Activated CD4-positive, alpha-beta T cell treated with anti-CD3 and anti-CD28 coated beads, Interleukin-2, amount 50 U/mL, for 16 hours (primary cell): ENCODE results near the gene RPIA.
A peak's percentile ranks its signal among the peaks of the same experiment; 100 is the strongest.

Source experiments
- DNase-seq: peaks from one replicate; pipeline ENCODE4 v3.0.0-alpha.2; 2020

RPIA gene

DNA sequence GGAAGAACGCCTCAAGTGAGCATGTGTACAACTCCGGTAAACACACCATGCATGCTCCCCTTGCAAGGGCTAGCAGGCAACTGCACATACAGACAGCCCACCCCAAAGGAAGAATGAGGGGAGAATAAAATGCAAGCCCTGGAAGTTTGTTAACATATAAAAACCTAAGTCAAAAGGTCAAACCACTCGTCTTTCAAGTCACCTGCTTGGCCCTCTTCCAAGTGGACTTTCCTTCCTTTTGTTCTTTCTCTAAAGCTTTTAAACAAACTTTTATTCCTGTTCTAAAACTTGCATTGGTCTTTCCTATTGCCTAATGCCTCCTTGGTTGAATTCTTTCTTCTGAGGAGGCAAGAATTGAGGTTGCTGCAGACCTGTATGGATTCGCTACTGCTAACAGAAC, 5.2 kb upstream of the RPIA start:
- no peak for DNase-seq

DNA sequence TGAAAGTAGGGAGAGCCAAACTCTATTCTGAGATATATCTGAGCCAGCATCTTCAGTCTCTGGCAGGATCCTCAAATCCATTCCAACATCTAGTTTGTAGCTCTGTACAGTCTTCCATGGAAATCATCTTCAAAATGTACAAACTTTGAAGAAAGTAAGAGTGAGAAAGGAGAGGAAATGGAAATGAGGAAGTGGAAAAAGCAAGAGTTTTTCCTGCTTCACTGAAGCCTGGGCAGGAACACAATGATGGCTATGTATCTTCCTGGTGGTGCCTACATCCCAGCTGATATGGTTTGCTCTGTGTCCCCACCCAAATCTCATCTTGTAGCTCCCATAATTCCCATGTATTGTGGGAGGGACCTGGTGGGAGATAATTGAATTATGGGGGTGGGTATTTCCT, 4.1 kb upstream of the RPIA start:
- no peak for DNase-seq

DNA sequence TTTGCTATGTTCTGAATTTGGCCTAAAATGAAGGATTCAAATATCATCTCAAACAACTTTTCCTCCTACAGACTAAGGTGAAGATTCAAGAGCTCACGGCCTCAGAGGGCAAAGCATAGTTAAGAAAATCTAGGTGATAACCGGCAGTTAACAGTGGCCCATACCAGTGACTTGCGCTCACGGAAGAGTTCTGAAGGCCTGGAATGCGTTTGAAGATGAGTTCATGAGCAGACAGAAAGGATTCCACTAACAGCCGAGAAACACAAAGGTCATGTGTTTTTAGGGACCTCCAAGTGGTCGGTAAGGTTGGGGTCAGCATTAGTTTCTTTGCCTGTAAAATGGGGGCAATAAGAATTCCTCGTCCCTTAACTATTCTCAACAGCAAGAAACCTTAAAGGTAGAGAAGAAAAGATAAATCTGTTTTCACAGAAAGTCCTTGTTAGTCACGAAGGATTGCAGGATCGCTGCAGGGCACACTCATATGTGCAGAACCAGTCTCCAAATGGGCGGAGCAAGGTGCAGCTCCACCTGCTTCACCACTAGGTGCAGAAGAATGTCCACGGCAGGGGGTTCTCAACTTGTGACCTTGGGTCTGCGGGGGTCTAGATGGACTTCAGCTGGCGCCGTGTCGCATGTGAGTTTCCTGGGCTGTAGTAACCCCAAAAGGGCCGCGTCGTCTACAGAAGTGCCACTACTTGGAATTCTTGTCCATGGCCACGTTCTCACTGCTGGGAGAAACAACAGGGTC, 708 bp upstream of the RPIA start:
- DNase-seq, result peak; percentile 54

DNA sequence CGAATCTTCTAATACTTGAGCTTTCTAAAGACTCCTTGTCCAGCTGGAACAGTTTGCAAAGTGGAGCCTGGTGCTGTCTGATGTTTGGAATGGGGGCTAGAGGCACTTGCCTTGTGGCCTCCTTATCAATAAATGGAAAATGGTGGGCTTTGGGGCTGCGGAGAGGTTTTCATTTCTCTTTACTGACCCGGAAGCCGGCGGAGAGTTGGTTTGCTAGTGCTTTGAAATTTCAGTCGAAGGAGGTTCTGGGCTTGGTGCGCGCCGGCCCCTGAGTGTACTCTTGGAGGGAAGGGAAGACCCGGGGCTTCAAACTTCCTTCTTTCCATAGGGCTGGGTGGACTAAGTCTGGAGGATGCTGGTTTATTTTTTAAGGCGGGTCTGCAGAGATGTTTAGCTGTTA, 714 bp downstream of the RPIA start:
- peak; percentile 42 for DNase-seq

DNA sequence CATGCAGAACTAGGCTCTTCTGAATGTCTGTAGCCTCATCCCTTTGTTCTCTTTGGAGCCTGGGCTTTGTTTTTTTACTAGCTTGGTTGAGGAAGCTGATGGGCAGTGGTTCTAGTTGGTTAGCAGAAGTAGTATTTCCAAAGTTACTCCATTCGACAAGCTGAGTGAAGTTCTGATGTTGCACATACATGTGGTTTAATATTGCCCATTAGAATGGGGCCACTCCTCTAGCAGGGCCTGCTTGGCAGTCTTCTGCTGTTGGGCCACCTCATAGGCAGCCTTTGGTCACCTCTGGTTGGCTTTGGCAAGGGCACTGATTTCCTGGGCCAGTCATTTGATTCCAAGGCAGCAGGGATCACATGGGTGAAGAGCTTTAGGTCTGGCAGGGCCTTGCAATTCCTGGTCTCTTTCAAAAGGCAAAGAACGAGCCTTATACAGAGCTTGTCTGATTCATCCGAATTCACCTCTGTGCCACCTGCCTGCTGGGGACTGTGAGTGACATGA, 2.5 kb downstream of the RPIA start:
- no peak for DNase-seq

DNA sequence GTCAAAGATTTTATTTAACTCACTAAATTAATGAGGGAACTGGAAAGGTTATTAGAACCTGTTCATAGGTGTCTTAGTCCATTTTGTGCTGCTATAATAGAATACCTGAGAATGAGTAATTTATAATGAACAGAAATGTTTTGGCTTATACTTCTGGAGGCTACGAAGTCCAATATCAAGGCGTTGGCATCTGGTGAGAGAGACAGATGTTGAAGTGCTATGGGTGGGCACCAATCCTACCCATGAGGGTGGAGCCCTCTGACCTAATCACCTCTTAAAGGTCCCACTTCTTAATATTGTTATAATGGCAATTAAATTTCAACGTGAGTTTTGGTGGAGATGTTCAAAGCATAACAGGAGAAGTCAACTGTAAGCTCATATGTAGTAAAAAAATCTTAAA, 5.1 kb downstream of the RPIA start:
- DNase-seq, result no peak

DNA sequence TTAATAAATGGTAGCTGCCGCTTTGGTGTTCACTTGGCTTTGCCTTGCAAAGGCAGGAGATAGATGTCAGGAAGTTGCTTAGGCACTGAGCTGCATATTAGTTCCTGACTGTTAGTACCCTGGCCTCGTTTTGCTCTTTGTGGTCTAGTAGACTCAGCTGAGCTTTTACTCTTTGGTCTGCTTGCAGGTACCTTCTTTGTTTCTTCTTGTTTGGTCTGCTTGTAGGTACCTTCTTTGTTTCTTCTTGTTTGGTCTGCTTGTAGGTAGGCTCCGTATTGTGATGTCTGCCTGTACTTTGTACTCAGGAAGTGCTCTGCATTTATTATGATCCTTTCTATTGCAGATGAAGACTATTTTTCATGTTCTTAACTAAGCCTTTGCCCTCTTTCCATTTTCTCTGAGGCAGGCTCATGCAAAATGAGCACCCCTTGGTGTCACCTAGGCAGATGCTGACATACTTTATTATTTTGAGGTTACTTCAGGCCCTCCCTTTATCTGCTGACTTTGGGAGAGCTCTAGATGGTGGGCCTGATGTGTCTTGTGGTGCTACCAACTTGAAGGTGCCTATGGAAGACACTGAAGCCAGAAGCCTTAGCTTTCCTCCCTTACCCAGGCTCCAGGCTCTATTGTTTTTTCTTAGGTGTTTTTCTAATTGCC, 6.0 kb downstream of the RPIA start:
- no peak for DNase-seq

DNA sequence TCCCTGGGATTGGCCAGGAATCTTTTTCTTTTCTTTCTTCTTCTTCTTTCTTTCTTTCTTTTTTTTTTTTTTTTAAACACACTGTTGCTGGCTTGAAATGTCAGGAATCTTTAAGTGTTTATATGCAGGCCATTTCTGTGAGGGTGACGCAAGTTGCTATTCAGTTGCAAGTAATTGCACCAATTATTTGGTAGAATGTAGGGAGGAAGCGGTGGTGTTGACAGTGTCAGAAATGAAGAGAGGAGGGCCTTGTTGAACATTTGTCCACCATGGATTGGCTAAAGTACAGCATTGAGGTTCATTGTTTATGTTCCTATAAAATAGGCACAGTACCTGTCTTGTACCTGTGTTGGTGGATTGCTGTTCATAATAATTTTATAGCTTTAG, 6.5 kb downstream of the RPIA start:
- DNase-seq, result no peak

DNA sequence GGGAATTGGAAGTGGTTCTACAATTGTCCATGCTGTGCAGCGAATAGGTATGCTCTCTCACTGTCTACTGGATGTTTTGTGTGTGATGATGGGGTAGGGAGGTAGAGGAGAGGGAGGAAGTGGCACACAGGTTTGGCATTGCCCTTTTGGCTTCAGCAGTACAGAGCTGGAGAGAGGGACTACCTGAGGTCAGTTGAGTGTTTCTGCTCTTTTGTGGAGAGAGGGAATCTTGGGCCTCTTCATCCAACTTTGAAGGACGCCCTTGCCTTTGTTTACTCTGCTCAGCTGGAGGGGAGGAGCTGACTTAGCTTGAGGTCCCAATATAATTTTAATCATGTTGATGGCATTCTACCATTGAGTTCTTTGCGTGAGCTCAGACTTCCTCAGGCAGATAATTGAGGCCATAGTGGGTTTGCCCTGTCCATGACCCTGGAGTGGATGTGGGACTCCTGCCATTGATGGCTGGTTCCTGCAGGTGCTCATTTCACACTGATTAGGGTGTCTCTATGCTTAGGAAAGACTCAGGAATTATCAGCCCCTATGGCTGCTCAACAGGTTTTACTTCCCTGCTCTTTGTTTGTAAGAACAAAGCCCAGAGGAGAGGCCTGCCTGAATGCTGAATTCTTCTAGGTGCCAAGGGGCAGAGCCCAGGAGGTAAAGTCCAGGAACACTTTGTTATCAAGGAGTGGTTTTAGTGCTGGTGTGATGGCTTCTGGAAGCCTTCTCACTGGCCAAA, 7.2 kb downstream of the RPIA start:
- DNase-seq, result no peak

DNA sequence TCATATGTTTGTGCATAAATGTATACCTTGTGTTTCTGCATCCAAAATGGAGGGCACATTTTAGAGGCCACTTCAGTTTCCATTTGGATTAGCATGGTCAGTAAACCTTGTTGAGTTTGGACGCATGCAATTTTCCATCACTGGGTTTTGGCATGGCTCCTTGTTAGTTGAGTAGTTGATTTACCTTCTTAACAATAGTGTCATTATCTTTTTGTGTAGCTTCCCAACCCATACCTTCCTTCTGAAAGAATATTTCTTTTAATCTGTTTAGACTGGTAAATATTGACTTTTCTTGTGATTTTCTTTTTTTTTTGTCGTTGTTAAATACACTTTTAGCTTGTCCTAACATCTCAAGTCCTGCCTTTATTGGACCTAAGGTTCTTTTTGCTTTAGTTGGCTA, 15.5 kb downstream of the RPIA start:
- DNase-seq, result no peak

DNA sequence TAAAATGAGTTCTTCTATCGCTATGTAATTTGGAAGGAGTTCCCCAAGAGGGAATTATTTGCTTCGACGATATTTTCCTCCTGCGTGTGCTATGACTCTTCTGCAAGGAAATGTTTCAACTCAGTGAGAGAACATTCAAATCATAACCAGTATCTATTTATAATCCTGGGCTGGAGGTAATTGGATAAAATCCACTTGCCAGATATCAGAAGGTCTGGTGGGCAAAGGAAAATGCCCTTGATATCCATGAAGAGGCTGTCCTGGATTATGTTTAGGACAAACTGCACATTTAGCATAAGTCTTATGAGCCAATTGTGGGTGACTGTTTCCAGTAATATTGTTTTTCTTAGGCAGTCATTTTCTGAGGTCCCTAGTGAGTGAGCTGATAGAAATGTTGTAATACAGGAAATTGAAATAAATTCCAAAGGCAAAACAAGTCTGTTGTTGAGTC, 17.7 kb downstream of the RPIA start:
- no peak for DNase-seq

DNA sequence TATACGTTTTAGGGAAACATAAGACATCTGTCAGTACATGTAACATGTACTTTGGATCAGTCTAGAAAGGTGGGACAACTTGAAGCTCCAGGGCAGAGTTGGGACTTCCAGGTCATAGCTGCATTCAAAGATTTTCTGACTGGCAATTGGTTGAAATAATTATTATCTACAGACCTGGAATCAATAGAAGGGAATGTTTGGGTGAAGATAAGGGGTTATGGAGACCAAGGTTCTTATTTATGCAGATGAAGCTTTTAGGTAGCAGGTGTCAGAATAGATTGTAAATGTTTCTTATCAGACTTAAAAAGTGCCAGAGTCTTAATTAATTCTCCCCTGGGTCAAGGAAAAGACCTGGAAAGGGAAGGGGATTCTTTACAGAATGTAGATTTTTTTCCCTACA, 19.8 kb downstream of the RPIA start:
- no peak for DNase-seq

DNA sequence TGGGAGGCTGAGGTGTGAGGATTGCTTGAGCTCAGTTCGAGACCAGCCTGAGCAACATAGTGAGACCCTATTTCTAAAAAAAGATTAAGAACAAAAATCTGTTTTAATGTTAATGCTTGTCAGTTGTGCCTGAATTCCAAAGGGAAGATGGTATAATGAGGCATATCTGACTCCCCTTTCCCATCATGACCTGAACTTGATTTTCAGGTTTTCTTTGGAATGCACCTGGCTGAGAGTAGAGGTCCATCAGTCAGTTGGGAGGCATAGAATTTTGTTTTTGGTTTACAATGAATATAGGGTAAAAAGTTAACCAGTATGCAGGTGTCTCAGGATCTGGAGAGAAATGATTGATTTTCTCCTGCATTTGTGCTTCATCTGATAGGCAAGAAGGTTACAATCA, 20.4 kb downstream of the RPIA start:
- DNase-seq, result no peak

DNA sequence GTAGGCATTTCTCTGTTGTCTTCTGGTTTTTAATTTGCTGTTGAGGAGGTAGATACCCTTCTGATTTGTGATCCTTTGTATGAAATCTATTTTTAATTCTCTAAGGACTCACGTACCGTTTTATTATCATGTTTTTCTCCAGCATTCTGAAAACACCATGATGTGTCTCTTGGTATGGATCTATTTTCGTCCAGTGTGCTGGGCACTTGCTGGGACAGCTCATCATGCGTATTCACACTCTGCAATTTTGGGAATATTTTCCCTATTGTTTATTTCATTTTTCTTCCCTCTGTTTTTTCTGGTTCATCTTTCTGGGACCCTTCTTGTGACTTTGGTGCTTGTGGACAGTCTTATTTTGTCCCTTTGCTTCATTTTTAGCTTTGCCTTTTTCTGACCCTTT, 21.9 kb downstream of the RPIA start:
- DNase-seq, result no peak

DNA sequence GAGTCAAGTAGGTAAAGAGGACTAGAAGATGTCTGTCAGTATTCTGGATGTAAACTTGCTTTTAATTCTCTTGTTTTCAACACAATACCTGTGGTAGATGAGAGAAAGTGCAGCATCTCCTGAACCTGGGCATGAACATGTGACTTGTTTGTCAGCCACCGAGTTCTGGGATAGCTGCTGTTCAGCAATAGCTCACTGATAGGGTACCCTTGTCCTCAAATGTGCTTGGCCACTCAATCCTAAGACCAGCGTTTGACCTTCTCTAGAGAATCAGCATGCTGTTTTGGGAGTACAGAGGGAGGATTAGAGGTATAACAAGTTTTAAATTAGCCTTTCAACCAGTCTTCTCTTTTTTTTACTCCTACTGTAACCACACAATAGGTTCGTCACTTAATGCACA, 23.2 kb downstream of the RPIA start:
- no peak for DNase-seq

DNA sequence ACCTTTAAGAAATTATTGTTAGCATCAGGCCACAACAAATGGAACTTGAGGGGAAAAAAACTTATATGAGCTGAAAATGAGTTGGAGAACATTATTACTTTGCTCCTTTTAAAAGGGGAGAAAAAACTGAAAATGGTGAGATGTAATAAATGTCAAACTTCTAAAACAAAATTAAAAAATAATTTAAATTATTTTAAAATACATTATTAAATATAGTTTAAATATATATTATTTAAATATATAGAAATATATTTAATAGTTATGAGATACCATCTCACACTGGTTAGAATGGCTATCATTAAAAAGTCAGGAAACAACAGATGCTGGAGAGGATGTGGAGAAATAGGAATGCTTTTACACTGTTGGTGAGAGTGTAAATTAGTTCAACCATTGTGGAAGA, 28.9 kb downstream of the RPIA start:
- DNase-seq, result no peak

DNA sequence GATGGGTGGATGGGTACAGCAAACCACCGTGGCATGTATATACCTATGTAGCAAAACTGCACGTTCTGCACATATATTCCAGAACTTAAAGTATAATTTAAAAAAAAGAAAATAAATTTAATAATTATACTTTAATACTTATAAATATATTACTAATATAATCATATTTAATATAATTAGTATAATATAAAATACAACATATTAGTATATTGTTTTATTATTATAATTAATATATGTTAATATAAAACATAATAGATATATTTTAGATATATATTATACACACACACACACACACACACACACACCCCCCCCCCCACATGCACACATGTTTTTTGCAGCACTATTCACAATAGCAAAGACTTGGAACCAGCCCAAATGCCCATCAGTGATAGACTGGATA, 29.8 kb downstream of the RPIA start:
- DNase-seq, result no peak

DNA sequence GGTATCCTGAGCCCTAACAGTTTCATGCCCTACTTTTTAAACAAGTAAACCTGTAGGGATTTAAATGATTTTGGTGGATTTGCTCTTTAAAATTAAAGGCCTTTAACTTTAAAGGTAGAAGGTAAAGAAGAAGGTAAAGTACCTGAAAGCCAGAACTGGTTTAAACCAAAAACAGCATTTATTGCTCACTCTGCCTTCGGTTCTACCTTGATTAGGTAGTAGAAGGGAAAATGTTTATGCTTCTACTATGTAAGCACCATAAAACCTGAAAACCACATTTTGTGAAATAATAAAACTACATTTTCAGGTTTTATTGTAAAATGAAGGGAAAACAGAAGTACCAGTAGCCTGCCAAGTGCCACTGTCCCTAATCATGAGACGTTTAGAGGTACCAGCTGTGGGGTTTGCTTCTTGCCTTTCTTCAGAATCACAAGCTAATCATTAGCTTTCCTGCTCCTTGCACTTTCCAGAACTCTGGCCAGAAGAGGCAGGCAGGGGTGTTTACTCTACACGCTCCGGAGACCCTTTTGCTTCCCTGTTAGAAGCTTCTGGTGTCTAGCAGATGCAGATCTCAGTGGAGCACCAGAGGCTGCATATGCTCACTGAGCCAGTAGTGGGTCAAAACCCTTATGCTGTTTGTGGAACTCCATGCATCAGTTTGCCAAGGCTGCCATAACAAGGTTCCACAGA, 33.3 kb downstream of the RPIA start:
- no peak for DNase-seq

DNA sequence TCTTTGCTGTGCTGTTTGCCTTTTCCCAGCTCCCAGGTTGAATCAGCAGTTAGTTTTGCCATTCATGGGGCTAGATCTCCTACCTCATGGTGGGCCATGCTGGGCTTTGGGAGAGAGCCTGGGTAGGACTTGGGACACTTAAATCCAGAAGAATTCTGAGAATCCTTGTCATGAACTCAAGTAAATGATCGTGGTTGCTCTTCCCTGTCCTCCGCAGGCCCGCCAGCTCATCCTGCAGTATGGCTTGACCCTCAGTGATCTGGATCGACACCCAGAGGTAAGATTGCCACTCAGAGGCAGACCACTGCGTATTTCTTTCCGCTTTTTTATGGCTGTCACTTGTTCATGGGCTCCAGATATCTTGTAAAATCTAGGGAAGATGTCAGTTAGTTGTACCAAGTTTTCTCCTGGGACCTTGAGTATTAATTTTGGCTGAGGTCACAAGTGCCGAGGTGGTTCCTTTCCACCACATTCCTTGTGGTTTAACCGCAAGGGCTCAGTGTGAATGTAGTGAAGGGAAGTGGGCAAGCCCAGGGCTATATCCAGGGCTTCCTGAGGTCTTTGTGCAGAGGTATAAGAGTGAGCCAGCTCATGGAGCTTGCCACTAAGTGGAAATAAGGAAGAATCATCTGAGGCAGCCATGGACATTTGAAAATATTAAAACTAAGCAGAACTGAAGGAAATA, 37.7 kb downstream of the RPIA start:
- no peak for DNase-seq

DNA sequence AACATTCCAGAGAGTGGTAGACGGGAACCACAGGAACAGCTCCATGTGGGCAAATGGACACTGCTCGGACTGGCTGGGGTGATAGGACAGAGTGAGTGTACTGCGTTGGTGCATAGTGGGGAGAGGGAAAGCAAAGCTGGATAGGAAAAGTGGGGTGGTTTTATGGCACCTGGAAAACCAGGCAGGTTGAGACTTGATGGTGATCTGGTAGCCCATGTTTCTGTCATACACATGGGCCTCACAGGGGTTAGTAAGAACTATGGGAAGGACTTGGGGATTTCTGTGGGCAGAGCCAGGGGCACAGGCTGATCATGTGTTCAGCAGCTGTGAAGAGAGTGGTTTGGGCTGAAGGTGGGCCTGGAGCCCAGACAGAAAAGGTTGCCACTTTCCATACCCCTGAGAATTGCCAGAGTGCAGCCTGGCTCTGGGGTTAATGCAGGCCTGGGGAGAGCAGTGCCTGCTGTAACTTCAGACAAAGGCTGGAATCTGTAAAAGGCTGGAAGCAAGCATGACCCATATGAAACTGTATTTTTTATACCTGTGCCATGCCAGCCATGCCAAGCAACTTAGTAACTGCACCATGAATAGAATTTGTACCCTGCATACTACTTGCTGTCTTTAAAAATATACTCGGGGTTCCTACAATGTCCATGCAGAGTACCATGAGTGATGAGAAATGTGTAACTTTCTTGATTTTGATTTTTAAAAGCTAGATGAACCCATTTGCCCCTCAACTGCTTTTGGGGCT, 41.9 kb downstream of the RPIA start:
- DNase-seq, result no peak

DNA sequence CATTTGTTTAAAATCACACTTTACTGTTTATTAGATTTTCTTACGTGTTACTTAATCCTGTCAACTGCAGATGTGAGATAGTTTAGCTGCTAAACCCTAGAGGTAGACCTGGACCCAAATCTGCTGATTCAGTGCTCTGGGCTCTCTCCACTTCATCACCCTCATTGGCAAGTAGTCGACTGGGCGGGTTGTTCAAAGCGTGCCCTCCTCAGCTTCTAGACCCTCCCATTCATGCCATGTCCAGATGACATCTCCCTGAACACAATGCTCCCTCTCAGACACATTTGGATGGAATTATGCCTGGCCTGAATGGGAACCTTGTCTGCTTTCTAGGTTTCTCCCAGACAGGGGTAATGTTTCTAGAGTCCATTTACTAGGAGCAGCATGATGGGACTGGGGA, 43.7 kb downstream of the RPIA start:
- DNase-seq, result no peak

DNA sequence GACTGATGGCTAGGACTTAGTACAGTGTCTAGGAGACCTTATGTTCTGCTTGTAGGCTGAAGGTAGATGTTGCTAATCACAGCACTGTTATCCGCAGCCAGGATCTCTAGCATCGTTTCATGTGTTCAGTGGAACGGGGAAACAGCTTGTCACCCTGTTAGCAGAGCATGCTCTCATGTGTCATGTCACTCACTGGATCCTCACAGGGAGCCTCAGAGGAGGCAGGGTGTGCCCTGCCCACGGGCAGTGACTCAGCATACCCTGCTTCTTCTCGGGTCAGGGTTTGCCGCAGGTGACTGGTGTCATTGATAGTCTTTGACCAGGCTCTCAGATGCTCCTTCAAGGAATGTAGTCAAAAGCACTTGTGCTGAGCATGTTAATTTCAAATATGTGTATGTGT, 44.4 kb downstream of the RPIA start:
- DNase-seq, result peak; percentile 30
